Measurements from ENCODE around the gene SIRPA.
A peak's percentile ranks its signal among the peaks of the same experiment; 100 is the strongest.

Gene SIRPA

GRCh38 chr20:1946762-1947534, 51.7 kb downstream of the SIRPA start:
- DNase-seq (ENCODE audit: low read depth in 1 of 2, low spot score in 1 of 2) = no peak

- no peak for DNase-seq (ENCODE audit: low read depth in 1 of 2, low spot score in 1 of 2)
Observed at GRCh38 chr20:1947535-1947846, 52.3 kb downstream of the SIRPA start.

GRCh38 chr20:1949347-1950100, 54.3 kb downstream of the SIRPA start:
- DNase-seq (ENCODE audit: low read depth in 1 of 2, low spot score in 1 of 2) = no peak

- no peak for DNase-seq (ENCODE audit: low read depth in 1 of 2, low spot score in 1 of 2)
Observed at GRCh38 chr20:1950836-1951235, 55.6 kb downstream of the SIRPA start.

- DNase-seq (ENCODE audit: low read depth in 1 of 2, low spot score in 1 of 2) = no peak
Observed at GRCh38 chr20:1951436-1952115, 56.4 kb downstream of the SIRPA start.

- DNase-seq (ENCODE audit: low read depth in 1 of 2, low spot score in 1 of 2) = no peak
Observed at GRCh38 chr20:1952737-1953530, 57.7 kb downstream of the SIRPA start.

- no peak for DNase-seq (ENCODE audit: low read depth in 1 of 2, low spot score in 1 of 2)
Observed at GRCh38 chr20:1953621-1954020, 58.4 kb downstream of the SIRPA start.

GRCh38 chr20:1955217-1955616, 60.0 kb downstream of the SIRPA start:
- DNase-seq (ENCODE audit: low read depth in 1 of 2, low spot score in 1 of 2) = no peak

GRCh38 chr20:1958426-1958825, 63.2 kb downstream of the SIRPA start:
- no peak for DNase-seq (ENCODE audit: low read depth in 1 of 2, low spot score in 1 of 2)

- no peak for DNase-seq (ENCODE audit: low read depth in 1 of 2, low spot score in 1 of 2)
Observed at GRCh38 chr20:1959156-1959555, 63.9 kb downstream of the SIRPA start.

- no peak for DNase-seq (ENCODE audit: low read depth in 1 of 2, low spot score in 1 of 2)
Observed at GRCh38 chr20:1961374-1961773, 66.2 kb downstream of the SIRPA start.

- no peak for DNase-seq (ENCODE audit: low read depth in 1 of 2, low spot score in 1 of 2)
Observed at GRCh38 chr20:1964061-1964460, 68.9 kb downstream of the SIRPA start.

GRCh38 chr20:1964659-1965405, 69.6 kb downstream of the SIRPA start:
- peak in 1 of 2 donors; percentile 2 for DNase-seq (ENCODE audit: low read depth in 1 of 2, low spot score in 1 of 2)

GRCh38 chr20:1965520-1966351, 70.5 kb downstream of the SIRPA start:
- peak; percentile 82 to 83 for DNase-seq (ENCODE audit: low read depth in 1 of 2, low spot score in 1 of 2)

GRCh38 chr20:1968964-1969363, 73.8 kb downstream of the SIRPA start:
- DNase-seq (ENCODE audit: low read depth in 1 of 2, low spot score in 1 of 2) = no peak

- DNase-seq (ENCODE audit: low read depth in 1 of 2, low spot score in 1 of 2) = no peak
Observed at GRCh38 chr20:1971893-1972586, 76.8 kb downstream of the SIRPA start.

GRCh38 chr20:1973601-1974440, 78.6 kb downstream of the SIRPA start:
- no peak for DNase-seq (ENCODE audit: low read depth in 1 of 2, low spot score in 1 of 2)

GRCh38 chr20:1975291-1975690, 80.1 kb downstream of the SIRPA start:
- DNase-seq (ENCODE audit: low read depth in 1 of 2, low spot score in 1 of 2) = no peak

Data from activated CD4-positive, alpha-beta T cell treated with anti-CD3 and anti-CD28 coated beads, Interleukin-2, amount 50 U/mL, for 24 hours (primary cell).